Stimulated activated CD4-positive, alpha-beta T cell treated with anti-CD3 and anti-CD28 coated beads, Interleukin-15, amount 100 ng/mL, for 1 hour (primary cell): ENCODE data around the gene FAM234B.

Experiments used
- DNase-seq, 2 donors: peaks; one replicate each; pipeline ENCODE4 v3.0.0-alpha.2; 2020; ENCODE audit warnings: low read depth in 1 of 2, low spot score in 1 of 2

Gene FAM234B

DNA sequence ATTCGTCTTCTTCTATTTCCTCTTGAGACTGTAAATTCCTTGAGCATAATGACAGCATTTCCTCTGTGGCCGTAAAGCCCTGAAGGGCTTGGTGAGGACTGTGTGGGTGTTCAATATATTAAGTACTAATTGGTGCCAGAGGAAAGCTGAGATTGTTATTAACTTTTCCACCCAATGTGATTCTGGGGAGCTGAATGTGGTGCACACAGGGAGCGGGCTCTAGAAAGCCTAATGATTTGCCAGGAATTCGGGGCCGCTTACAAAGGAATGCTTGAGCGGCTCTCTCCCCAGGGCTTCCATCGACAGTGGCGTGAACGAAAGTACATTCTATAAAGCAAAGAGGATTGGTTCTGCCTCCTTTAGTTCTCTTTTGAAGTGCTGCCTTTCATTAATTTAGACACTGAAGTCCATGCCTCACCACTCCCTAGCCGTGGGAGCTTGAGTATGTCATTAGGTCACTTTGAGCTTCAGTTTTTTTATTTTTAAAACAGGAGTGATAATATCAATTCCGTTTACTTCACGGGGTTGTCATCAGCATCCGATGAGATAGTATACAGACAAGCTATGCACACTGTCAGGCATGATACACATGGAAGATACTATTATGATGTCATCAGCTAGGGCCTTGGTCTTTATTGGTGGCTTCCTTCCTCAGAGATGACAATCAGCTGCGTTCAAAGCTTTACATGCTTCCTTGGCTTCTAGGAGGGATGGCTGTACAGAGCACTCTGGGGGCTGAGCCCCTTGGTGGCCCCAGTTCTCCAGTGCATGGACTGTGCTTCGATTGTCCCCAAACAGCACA, 70.3 kb downstream of the FAM234B start:
- no peak for DNase-seq

DNA sequence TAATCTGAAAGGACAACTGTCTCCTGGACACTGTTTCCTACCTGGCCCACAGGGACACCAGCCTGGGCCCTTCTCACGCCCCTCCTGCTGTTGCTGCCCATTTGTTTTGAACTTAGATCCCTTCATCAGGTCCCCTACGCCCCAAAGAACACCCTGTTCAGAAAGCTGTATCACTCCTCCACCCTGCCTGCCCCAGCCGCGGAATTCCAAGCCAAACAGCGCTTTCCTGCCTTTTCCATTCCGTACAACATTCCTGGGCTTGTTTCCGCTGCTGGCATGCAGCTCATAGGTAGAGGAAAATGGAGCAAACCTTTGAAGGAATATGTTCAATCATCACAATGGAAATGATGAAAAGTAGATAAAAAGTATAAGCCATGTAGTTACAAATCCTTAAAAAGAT, 72.1 kb downstream of the FAM234B start:
- DNase-seq, result no peak

DNA sequence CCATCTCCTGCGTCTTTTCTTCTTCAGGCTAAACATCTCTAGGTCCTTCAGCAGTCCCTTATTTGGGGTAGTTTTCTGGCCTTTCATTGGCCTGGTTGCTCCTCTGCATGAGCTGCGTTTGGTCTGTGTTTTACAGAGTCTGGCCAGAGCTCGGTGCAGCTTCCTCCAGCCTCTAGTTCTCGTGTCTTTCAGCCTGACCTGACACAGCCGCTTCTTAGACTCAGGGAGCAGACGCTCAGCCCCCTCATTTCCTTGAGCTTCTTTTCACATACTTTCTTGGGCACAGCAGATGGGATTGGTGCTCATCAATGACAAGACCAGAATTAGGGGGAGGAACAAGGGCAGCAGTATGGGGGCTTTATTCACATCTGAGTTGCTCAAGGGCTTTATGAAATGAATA, 72.8 kb downstream of the FAM234B start:
- no peak for DNase-seq

DNA sequence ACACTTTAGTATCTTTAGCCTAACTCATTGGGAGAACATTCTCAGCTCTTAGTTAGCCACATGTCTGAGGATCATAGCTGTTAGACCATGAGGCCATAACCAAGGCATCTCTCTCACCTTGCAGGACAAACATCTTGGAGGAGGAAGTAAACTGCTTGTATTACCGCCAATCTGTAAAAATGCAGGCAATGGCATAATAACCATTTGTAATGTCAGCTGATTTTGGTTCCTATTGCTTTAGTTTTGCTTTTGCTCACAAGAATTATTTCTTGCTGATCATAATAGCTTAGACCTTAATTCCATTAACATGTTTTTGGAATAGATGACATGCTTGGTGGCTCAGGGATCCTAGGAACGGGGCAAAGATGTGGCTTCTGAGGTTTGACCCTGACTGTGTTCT, 75.6 kb downstream of the FAM234B start:
- DNase-seq, result no peak

DNA sequence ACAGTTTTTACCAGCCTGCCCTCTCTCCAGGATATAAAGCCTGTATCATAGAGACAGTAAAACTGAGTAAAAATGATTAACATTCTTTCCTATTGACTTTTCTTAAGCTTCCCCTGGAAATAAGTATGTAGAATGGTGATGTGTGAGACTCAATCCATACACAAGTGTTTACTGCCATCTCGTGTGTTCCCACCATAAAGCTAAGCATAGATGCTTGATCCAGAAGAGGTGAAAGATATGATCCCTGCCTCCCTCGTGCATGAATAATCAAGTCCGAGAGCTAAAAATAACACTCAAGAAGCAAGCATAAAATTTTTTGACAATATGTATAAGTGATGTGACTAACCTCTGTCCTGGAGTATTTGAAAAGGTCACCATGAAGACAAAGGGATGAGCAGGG, 76.2 kb downstream of the FAM234B start:
- no peak for DNase-seq

DNA sequence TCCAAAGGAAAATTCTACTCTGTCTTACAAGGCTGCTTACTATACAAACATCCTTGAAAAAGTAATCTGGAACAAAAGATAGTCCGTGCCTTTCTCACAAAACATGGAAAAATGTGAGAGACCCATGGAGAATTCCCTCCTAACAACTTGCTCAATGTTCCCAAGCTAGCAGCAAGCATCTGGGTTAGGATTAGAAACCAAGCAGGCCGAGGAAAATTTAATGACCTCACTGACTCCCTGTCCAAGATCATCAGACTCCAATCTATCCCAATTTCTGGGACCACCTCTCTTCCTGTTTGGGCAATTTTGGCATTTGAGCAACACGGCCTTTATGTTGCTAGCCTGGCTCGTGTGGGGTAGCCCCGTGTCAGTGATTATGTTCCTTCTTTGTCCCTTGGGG, 77.4 kb downstream of the FAM234B start:
- no peak for DNase-seq

DNA sequence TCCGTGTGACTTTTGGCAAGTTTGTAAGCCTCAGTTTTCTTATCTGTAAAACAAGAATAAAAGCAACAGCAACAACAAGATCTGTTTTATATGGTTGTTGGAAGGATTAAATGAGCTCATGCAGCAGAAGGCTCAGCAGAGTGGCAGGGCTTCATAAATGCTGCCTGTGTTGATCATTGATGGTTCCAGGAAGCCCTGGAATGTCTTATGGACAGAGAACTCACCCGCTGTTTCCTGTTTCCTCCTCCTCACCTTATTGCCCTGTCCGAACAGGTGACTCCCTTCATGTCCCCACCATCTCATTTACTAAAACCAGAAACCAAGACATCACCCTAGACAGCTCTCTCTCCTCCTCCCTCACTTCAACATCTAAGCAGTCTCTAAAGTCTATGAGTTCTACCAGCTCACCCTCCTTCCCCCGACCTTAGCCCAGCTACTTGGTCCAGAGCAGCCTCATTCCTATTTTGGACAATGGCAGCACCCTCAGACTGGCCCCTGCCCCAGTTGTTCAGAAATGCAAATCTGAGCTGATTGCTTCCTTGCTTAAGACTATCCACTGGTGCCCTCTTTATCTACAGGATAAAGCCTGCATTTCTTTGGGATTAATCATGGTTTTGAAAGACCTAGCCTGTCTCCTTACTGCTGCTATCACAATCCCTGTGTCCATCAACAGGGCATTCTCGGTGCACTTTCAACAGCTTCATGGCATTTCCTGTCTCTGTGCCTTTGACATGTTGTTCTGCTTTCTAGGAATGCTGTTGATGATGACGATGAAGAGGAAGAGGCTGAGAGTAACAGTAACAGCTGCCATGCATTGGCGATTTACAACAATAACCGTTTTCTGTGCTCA, 80.7 kb downstream of the FAM234B start:
- no peak for DNase-seq

DNA sequence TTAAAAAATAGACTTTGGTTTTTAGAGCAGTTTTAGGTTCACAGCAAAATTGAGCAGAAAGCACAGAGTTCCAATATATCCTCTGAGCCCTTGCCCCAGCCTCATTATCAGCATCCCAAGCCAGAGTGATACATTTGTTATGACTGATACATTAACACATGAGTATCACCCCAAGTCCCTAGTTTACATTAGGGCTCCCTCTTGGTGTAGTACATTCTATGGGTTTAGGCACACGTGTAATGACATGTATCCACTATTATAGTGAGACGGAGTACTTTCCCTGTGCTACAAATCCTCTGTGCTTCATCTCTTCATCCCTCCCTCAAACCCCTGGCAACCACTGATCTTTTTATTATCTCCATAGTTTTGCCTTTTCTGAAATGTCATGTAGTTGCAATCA, 81.8 kb downstream of the FAM234B start:
- no peak for DNase-seq

DNA sequence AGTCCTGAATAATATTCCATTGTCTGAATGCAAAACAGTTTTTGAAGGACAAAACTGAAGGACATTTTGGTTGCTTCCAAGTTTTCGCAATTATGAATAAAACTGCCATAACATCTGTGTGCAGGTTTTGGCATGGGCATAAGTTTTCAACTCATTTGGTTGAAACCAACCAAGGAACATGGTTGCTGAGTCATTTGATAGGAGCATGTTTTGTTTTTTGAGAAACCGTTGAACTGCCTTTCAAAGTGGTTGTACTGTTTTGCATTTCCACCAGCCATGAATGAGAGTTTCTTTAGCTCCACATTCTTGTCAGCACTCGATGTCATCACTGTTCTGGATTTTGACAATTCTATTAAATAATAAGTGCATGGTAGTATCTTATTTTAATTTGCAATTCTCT, 82.3 kb downstream of the FAM234B start:
- DNase-seq, result no peak

DNA sequence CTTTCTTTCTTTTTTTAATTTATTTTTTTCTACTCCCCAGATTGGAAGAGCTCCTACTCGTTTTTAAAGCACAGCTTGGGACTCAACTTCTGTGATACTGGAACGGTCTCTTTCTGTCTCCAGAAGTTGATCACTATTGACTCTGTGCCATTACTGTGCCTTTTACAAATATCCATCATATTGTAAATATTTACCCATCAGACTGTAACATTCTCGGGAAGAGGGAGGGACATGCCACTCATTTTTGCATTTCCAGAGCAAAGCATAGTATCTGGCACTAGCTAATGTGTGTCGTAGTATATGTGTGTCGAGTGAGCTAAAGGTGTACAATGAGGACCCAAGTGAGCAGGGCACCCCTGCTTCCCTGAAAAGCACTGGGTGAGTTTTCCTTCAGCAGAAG, 83.3 kb downstream of the FAM234B start:
- no peak for DNase-seq

DNA sequence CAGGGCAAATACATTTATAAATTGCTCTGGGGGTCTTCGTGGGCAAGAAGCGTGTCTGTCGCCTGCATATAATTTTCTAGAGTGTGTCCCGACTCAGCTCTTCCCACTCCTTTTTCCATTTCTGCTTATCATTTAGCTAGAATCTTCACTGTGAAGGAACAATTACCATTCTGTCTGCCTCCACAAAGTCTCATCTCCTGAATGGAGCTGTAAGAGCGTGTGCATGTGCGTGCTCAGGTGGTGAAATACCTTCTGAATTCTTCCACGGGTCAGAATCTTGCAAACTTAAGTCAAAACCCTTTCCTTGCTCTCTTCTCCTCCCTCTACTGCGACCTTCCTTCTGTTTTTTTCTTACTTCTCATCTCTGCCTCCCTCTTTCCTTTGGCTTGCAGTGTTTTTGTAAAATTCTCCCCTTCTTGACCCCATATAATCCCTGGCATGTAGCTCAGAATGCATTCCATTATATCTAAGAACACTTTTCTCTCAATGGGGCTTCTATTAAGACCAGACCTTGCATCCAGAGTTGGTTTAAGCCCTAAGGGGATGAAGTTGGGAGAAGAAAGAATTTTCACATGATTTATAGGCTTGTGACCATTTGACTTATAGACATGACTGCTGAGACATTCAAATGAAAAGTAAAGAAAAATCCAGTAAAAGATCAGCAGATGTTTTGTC, 84.2 kb downstream of the FAM234B start:
- DNase-seq, result no peak

DNA sequence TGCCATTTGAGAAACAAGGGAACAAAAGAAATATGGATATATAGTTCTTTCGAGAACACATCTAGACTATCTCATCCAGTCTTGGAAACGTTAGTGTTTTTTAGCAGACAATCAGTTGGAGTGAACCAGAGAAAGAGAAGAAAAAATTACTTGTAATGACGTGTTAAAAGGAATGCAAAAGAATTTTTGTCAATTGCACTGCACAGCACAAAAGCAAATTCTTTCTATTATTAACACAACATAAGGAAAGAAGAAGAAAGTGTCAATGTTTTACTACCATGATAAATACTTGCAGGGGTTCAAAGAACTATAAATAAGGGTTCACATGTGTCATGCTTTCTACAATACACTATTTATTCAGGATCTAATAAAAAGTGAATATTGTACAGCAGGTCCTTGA, 86.8 kb downstream of the FAM234B start:
- no peak for DNase-seq
